ENCODE measurements around the gene ESPN. TPM values are rescaled to one million over a fixed set of nuclear protein-coding genes. Genes with fewer than 3 reads are reported as not detected.
A peak's percentile ranks its signal among the peaks of the same experiment; 100 is the strongest.

The ESPN gene
- total RNA-seq, 8 experiments from 2014 or later: 0.87 to 3.4 (median 1.4) TPM; not detected in 1

GRCh38 chr1:6467744-6468688 lies 43.4 kb downstream of the ESPN start:
- peak in 1 of 8 experiments; percentile 2 for ATAC-seq (replicated peaks in 6 of 8)
- in situ Hi-C loops (cut with MboI; ENCODE audit: low pct_unique_long_range_greater_than_20kb in 2 of 9, low sequenced_read_pairs in 9 of 9, unreplicated experiment in 9 of 9): no loop called here
- 83 to 94% (median 89%) methylated on average over 3 to 7 of the region's 30 CpGs; no CpG with 5 or more reads in 4 of the 10 experiments for WGBS, 10 experiments
- H3K27ac ChIP-seq: no peak overlapping the region
- H3K4me1 ChIP-seq (replicated peaks in 1 of 2): no peaks in the 10 kb centered on the region
- H3K4me3 ChIP-seq: no peak overlapping the region

- no peak overlapping the region for H3K4me3 ChIP-seq
- WGBS, 10 experiments: 86 to 100% (median 89%) methylated on average over 1 to 4 of the region's 13 CpGs; no CpG with 5 or more reads in 6 of the 10 experiments
- H3K4me1 ChIP-seq (replicated peaks in 1 of 2): no peaks in the 10 kb centered on the region
- H3K27ac ChIP-seq: no peak overlapping the region
- in situ Hi-C loops (cut with MboI; ENCODE audit: low pct_unique_long_range_greater_than_20kb in 2 of 9, low sequenced_read_pairs in 9 of 9, unreplicated experiment in 9 of 9): no loop called here
- no peak for ATAC-seq (replicated peaks in 6 of 8)
Observed at GRCh38 chr1:6468729-6469461, 44.3 kb downstream of the ESPN start.

- H3K27ac ChIP-seq: no peak overlapping the region
Observed at GRCh38 chr1:6470132-6471085, 45.8 kb downstream of the ESPN start.

GRCh38 chr1:6471086-6471969 lies 46.8 kb downstream of the ESPN start:
- WGBS, 10 experiments: 10 to 96% (median 71%) methylated on average over 2 to 19 of the region's 67 CpGs; no CpG with 5 or more reads in 3 of the 10 experiments
- no peak for ATAC-seq (replicated peaks in 6 of 8)
- H3K4me1 ChIP-seq (replicated peaks in 1 of 2): no peaks in the 10 kb centered on the region
- no peak overlapping the region for H3K4me3 ChIP-seq
- no peak overlapping the region for H3K27ac ChIP-seq
- in situ Hi-C loops (cut with MboI; ENCODE audit: low pct_unique_long_range_greater_than_20kb in 2 of 9, low sequenced_read_pairs in 9 of 9, unreplicated experiment in 9 of 9): no loop called here

More at GRCh38 chr1:6470132-6471085, 45.8 kb downstream of the ESPN start:
- Histone ChIP-seq H3K4me3 (no peak overlapping the region), H3K4me1 (replicated peaks in 1 of 2) (no peaks in the 10 kb centered on the region)
- peak in 2 of 8 experiments; percentile 14 to 19 for ATAC-seq (replicated peaks in 6 of 8)
- in situ Hi-C loops (cut with MboI; ENCODE audit: low pct_unique_long_range_greater_than_20kb in 2 of 9, low sequenced_read_pairs in 9 of 9, unreplicated experiment in 9 of 9): no loop called here
- WGBS, 10 experiments: 64 to 100% (median 82%) methylated on average over 3 to 24 of the region's 67 CpGs; no CpG with 5 or more reads in 2 of the 10 experiments

GRCh38 chr1:6471970-6472368 lies 47.4 kb downstream of the ESPN start:
- H3K4me1 ChIP-seq (replicated peaks in 1 of 2): peaks cover 0 to 2% of the 10 kb centered on the region in 2 donors
- ATAC-seq (replicated peaks in 6 of 8): no peak
- 64 to 100% (median 96%) methylated on average over 1 to 5 of the region's 7 CpGs; no CpG with 5 or more reads in 3 of the 10 experiments for WGBS, 10 experiments
- H3K4me3 ChIP-seq: no peak overlapping the region
- in situ Hi-C loops (cut with MboI; ENCODE audit: low pct_unique_long_range_greater_than_20kb in 2 of 9, low sequenced_read_pairs in 9 of 9, unreplicated experiment in 9 of 9): no loop called here
- H3K27ac ChIP-seq: no peak overlapping the region

- H3K4me1 ChIP-seq (replicated peaks in 1 of 2): peaks cover 4 to 6% of the 10 kb centered on the region in 2 donors
- ATAC-seq (replicated peaks in 6 of 8): no peak
- no peak overlapping the region for H3K27ac ChIP-seq
- 53 to 95% (median 84%) methylated on average over 2 to 8 of the region's 10 CpGs; no CpG with 5 or more reads in 4 of the 10 experiments for WGBS, 10 experiments
- no peak overlapping the region for H3K4me3 ChIP-seq
- in situ Hi-C loops (cut with MboI; ENCODE audit: low pct_unique_long_range_greater_than_20kb in 2 of 9, low sequenced_read_pairs in 9 of 9, unreplicated experiment in 9 of 9): no loop called here
Observed at GRCh38 chr1:6472391-6472790, 47.8 kb downstream of the ESPN start.

GRCh38 chr1:6473156-6473555 lies 48.6 kb downstream of the ESPN start:
- no peak overlapping the region for H3K27ac ChIP-seq
- H3K4me1 ChIP-seq (replicated peaks in 1 of 2): peaks cover 4 to 7% of the 10 kb centered on the region in 2 donors
- no peak for ATAC-seq (replicated peaks in 6 of 8)
- no peak overlapping the region for H3K4me3 ChIP-seq
- in situ Hi-C loops (cut with MboI; ENCODE audit: low pct_unique_long_range_greater_than_20kb in 2 of 9, low sequenced_read_pairs in 9 of 9, unreplicated experiment in 9 of 9): no loop called here
- WGBS, 10 experiments: 81 to 94% (median 94%) methylated on average over 3 to 10 of the region's 18 CpGs; no CpG with 5 or more reads in 6 of the 10 experiments

- 67 to 97% (median 81%) methylated on average over 6 to 11 of the region's 33 CpGs; no CpG with 5 or more reads in 7 of the 10 experiments for WGBS, 10 experiments
- no peak overlapping the region for H3K4me3 ChIP-seq
- H3K27ac ChIP-seq: no peak overlapping the region
- H3K4me1 ChIP-seq (replicated peaks in 1 of 2): peaks cover 4 to 7% of the 10 kb centered on the region in 2 donors
- no peak for ATAC-seq (replicated peaks in 6 of 8)
- in situ Hi-C loops (cut with MboI; ENCODE audit: low pct_unique_long_range_greater_than_20kb in 2 of 9, low sequenced_read_pairs in 9 of 9, unreplicated experiment in 9 of 9): no loop called here
Observed at GRCh38 chr1:6473974-6474814, 49.6 kb downstream of the ESPN start.

- WGBS, 10 experiments: 20 to 74% methylated on average over 1 to 4 of the region's 13 CpGs; no CpG with 5 or more reads in 8 of the 10 experiments
- Histone ChIP-seq H3K27ac (no peak overlapping the region), H3K4me1 (replicated peaks in 1 of 2) (peaks cover 4 to 7% of the 10 kb centered on the region in 2 donors), H3K4me3 (no peak overlapping the region)
- ATAC-seq (replicated peaks in 6 of 8): no peak
- in situ Hi-C loops (cut with MboI; ENCODE audit: low pct_unique_long_range_greater_than_20kb in 2 of 9, low sequenced_read_pairs in 9 of 9, unreplicated experiment in 9 of 9): loop anchor here in 1 of 9 experiments (25.0 kb wide), 1 partner anchor 238 kb away; the partner anchor contains the start of genes HES3 and ICMT
Observed at GRCh38 chr1:6474815-6475282, 50.3 kb downstream of the ESPN start.

GRCh38 chr1:6475381-6476133 lies 51.0 kb downstream of the ESPN start:
- peak; percentile 68 to 97 (median 78) for ATAC-seq (replicated peaks in 6 of 8)
- in situ Hi-C loops (cut with MboI; ENCODE audit: low pct_unique_long_range_greater_than_20kb in 2 of 9, low sequenced_read_pairs in 9 of 9, unreplicated experiment in 9 of 9): loop anchor here in 1 of 9 experiments (25.0 kb wide), 1 partner anchor 238 kb away; the partner anchor contains the start of genes HES3 and ICMT
- Histone ChIP-seq H3K4me3 (no peak overlapping the region), H3K27ac (no peak overlapping the region), H3K4me1 (replicated peaks in 1 of 2) (peaks cover 4 to 7% of the 10 kb centered on the region in 2 donors)
- 6 to 43% (median 40%) methylated on average over 8 to 14 of the region's 33 CpGs; no CpG with 5 or more reads in 7 of the 10 experiments for WGBS, 10 experiments

Measured in motor neuron (in vitro differentiated cells).